Measurements from ENCODE around the gene RGPD3.
"Not testable (repeated sequence)": the region's sequence is repeated elsewhere in the genome, so short reads cannot be mapped to it uniquely, and the experiment has no call there.

The RGPD3 gene

GRCh38 chr2:106468107-106468506 lies at the start of gene RGPD3:
TSS of gene RGPD3 (minus strand) at chr2:106468413. CDS start at chr2:106468288, 125 bp downstream.
- DNase-seq = not testable (repeated sequence)

GRCh38 chr2:106517329-106517728 lies 49.1 kb upstream of the RGPD3 start:
- no peak for DNase-seq

- DNase-seq = no peak
Measured at GRCh38 chr2:106516864-106517263, 48.7 kb upstream of the RGPD3 start.

GRCh38 chr2:106516436-106516835 lies 48.2 kb upstream of the RGPD3 start:
- no peak for DNase-seq

GRCh38 chr2:106514827-106515226 lies 46.6 kb upstream of the RGPD3 start:
- DNase-seq = not testable (repeated sequence)

GRCh38 chr2:106513391-106513790 lies 45.2 kb upstream of the RGPD3 start:
- not testable (repeated sequence) for DNase-seq

- not testable (repeated sequence) for DNase-seq
Measured at GRCh38 chr2:106511934-106512333, 43.7 kb upstream of the RGPD3 start.

- not testable (repeated sequence) for DNase-seq
Measured at GRCh38 chr2:106511476-106511901, 43.3 kb upstream of the RGPD3 start.

- not testable (repeated sequence) for DNase-seq
Measured at GRCh38 chr2:106510791-106511190, 42.6 kb upstream of the RGPD3 start.

GRCh38 chr2:106509374-106509770 lies 41.2 kb upstream of the RGPD3 start:
- not testable (repeated sequence) for DNase-seq

GRCh38 chr2:106508660-106509373 lies 40.6 kb upstream of the RGPD3 start:
- DNase-seq = not testable (repeated sequence)

- DNase-seq = not testable (repeated sequence)
Measured at GRCh38 chr2:106506002-106506687, 37.9 kb upstream of the RGPD3 start.

- not testable (repeated sequence) for DNase-seq
Measured at GRCh38 chr2:106504787-106505186, 36.6 kb upstream of the RGPD3 start.

- DNase-seq = not testable (repeated sequence)
Measured at GRCh38 chr2:106504192-106504591, 36.0 kb upstream of the RGPD3 start.

GRCh38 chr2:106502351-106502750 lies 34.1 kb upstream of the RGPD3 start:
- DNase-seq = not testable (repeated sequence)

GRCh38 chr2:106500350-106500749 lies 32.1 kb upstream of the RGPD3 start:
- DNase-seq = not testable (repeated sequence)

GRCh38 chr2:106498549-106498948 lies 30.3 kb upstream of the RGPD3 start:
- DNase-seq = not testable (repeated sequence)

- not testable (repeated sequence) for DNase-seq
Measured at GRCh38 chr2:106492913-106493312, 24.7 kb upstream of the RGPD3 start.

- DNase-seq = not testable (repeated sequence)
Measured at GRCh38 chr2:106492399-106492798, 24.2 kb upstream of the RGPD3 start.

GRCh38 chr2:106489701-106490100 lies 21.5 kb upstream of the RGPD3 start:
- DNase-seq = not testable (repeated sequence)

- not testable (repeated sequence) for DNase-seq
Measured at GRCh38 chr2:106487386-106488191, 19.4 kb upstream of the RGPD3 start.

- DNase-seq = not testable (repeated sequence)
Measured at GRCh38 chr2:106486551-106487385, 18.6 kb upstream of the RGPD3 start, which contains the start of gene CD8B2. TSS of gene CD8B2 (plus strand) at chr2:106487364. CDS start at chr2:106487427, 63 bp downstream.

All from DMS153 (cell line).